GM12865 (cell line): Measurements from ENCODE around the gene VSTM2L.

Source experiments
- DNase-seq: peaks from one replicate; pipeline ENCODE4 v3.0.0; 2010; ENCODE audit warnings: low read depth
- H3K4me3 ChIP-seq: 2 replicates; pipeline ENCODE4 v1.5.1; 2011; ENCODE audit warnings: mild to moderate bottlenecking, low read depth, low read length, control low read depth
- TF ChIP-seq, protein P1 (sequence below): IDR thresholded peaks from 2 replicates; pipeline ENCODE4 v1.5.1; 2011; ENCODE audit warnings: low read length, control low read depth, low read depth, inconsistent platforms; ENCODE audit not compliant: insufficient read depth; ENCODE audit errors: missing control alignments

Gene VSTM2L

DNA sequence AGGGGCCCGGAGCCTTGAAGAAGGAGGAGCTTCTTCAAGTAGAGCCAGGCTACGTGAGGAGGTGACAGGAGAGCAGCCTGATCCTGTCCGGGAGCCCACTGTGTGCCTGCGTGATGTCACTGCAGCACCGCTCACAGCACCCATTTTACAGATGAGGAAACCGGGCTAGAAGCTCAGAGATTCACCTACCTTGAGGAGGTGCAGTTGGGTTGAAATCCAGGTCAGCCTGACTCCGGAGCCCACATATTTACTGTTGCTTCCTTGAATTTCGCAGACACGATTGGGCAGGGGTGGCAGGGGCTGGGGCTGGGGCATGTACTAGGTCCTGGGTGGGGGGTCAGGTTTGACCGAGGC is 12.5 kb downstream of the VSTM2L start:
- H3K4me3 ChIP-seq = no peak overlapping the region
- no peak for DNase-seq
- TF ChIP-seq, protein P1, sequence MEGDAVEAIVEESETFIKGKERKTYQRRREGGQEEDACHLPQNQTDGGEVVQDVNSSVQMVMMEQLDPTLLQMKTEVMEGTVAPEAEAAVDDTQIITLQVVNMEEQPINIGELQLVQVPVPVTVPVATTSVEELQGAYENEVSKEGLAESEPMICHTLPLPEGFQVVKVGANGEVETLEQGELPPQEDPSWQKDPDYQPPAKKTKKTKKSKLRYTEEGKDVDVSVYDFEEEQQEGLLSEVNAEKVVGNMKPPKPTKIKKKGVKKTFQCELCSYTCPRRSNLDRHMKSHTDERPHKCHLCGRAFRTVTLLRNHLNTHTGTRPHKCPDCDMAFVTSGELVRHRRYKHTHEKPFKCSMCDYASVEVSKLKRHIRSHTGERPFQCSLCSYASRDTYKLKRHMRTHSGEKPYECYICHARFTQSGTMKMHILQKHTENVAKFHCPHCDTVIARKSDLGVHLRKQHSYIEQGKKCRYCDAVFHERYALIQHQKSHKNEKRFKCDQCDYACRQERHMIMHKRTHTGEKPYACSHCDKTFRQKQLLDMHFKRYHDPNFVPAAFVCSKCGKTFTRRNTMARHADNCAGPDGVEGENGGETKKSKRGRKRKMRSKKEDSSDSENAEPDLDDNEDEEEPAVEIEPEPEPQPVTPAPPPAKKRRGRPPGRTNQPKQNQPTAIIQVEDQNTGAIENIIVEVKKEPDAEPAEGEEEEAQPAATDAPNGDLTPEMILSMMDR = no peak

DNA sequence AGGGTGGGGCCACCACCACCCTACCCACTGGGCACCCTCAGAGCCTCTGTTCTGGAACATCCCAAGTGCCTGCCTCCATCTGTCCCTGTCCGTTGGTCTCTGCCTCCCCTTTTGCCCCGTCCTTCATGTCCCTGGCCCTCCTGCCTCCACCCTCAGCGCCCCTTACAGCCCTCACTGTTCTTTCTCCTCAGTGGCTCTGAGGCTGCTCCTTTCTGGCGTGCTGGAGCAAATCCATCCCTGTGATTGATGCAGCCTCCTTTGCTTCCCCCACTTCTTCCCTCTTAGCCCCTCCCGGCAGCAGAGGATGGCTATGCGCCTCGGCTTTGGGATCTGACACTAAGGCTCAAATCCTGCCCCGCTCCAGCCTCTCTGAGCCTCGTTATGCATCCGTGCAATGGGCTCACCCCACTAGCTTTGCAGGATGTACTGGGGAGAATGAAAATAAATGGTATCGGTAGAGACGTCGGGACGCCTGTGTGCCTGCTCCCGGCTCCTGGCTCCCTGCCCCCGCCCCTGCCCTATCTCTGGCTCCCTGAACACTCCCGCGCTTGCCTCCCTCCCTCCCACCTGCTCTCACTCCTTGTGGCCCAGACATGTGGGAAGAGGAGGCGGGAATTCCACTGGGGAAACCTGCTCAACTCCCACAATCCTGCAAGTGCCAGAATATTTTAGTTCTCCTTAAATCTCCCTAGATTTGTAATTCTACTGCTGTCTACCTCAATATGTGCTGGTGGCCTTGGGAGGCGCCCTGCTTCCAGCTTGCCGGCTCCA is 13.1 kb downstream of the VSTM2L start:
- TF ChIP-seq, protein P1 = no peak
- H3K4me3 ChIP-seq = no peak overlapping the region

DNA sequence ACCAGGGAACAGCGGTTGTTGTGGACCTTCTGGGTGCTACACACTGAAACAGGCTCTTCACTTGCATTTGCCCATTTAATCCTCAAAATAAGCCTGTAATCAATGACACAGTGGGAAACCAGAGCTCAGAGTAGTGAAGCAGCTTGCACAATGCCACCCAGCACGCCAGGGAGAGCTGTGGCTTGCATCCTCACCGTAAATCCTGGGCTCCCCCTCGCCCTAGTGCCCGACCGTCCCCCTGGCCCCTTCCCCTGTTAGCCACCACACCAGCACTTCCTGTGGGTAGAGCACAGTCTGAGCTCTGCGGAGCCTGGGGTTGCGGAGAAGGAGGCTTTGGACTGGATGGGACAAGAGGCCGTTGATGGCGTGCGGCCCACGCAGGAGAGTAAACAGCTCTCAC is 14.5 kb downstream of the VSTM2L start:
- no peak for DNase-seq
- TF ChIP-seq, protein P1 = no peak
- no peak overlapping the region for H3K4me3 ChIP-seq

More for the DNA sequence above, 13.1 kb downstream of the VSTM2L start:
- no peak for DNase-seq

- TF ChIP-seq, protein P1 = no peak
- DNase-seq = no peak
- no peak overlapping the region for H3K4me3 ChIP-seq
These were observed 15.1 kb downstream of the VSTM2L start for GRCh38 chr20:37918035-37918434.

DNA sequence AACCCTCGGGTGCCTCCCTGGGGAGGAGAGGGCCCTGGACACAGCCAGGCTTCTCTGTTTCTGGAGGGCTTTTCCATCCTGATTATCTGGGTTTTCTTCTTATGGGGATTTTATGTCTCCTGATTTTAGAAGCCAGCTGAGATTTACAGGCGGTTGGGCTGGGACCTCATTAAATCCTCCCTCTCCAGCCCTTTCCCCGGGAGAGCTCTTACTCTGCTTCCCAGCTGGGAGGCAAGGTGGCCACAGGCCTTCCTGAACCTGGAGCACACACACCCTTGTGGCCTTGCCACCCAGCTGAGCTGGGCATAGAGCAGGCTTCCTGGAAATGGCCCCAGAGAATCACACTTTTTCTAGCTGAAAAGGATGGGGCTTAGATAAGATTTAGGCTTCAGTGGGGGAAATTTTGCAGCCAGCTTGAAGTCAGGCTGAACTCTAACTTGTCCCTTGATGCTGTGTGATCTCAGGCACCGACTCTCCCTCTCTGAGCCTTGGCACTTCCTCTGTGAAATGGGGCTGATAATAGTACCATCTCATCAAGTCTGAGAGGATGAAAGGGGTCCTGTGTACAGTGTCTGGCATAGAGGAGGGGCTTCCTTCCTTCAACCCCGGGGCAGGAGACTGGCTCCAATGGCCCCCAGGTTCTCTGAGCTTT is 16.6 kb downstream of the VSTM2L start:
- no peak overlapping the region for H3K4me3 ChIP-seq
- TF ChIP-seq, protein P1 = no peak
- no peak for DNase-seq

DNA sequence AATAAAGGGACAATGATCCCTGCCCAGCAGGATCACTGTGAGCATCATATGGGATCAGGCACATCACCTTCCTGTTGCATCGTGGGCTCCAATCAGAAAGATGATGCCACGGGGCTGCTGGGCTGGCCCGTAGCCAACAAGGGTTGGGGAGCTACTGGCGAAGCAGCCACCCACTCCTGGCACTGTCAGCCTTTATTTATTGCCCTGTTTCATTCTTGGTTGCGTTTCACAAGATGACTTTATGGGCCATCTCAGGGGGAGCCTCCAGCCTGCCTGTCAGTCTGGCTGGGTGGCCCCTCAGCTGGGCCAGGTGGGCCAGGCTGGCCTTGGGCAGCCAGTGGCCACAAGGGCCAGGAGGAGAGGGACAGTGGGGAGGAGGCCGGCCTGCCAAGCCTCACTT is 17.3 kb downstream of the VSTM2L start:
- DNase-seq = peak; percentile 66
- TF ChIP-seq, protein P1 = no peak
- H3K4me3 ChIP-seq = no peak overlapping the region
